Fibroblast of the aortic adventitia (primary cell): ENCODE results near the gene NINJ1. TPM values are rescaled to one million over a fixed set of nuclear protein-coding genes. Genes with fewer than 3 reads are reported as not detected.
A peak's percentile ranks its signal among the peaks of the same experiment; 100 is the strongest.
"Not testable (repeated sequence)": the region's sequence is repeated elsewhere in the genome, so short reads cannot be mapped to it uniquely, and the experiment has no call there.

Source experiments
- DNase-seq: peaks from one replicate; pipeline ENCODE4 v3.0.0-alpha.2; 2010; ENCODE audit warnings: low read depth
- H3K4me3 ChIP-seq: 2 replicates; pipeline ENCODE4 v1.5.1; 2011; ENCODE audit warnings: low read depth, mild to moderate bottlenecking, control low read depth, low read length, moderate library complexity
- total RNA-seq: library from RNA; depleted of rRNA; stranded (reverse); fragments of >200 nt; gene quantifications from 2 replicates; pipeline ENCODE4 v1.2.3, GENCODE V29; 2012; ENCODE audit warnings: low replicate concordance
- TF ChIP-seq, protein P1 (sequence below): IDR thresholded peaks from 2 replicates; pipeline ENCODE4 v1.5.1; 2011; ENCODE audit warnings: mild to moderate bottlenecking, low read length, control low read depth, inconsistent platforms; ENCODE audit not compliant: insufficient read depth

Gene NINJ1
- total RNA-seq, 1 donor = 14.6 TPM

DNA sequence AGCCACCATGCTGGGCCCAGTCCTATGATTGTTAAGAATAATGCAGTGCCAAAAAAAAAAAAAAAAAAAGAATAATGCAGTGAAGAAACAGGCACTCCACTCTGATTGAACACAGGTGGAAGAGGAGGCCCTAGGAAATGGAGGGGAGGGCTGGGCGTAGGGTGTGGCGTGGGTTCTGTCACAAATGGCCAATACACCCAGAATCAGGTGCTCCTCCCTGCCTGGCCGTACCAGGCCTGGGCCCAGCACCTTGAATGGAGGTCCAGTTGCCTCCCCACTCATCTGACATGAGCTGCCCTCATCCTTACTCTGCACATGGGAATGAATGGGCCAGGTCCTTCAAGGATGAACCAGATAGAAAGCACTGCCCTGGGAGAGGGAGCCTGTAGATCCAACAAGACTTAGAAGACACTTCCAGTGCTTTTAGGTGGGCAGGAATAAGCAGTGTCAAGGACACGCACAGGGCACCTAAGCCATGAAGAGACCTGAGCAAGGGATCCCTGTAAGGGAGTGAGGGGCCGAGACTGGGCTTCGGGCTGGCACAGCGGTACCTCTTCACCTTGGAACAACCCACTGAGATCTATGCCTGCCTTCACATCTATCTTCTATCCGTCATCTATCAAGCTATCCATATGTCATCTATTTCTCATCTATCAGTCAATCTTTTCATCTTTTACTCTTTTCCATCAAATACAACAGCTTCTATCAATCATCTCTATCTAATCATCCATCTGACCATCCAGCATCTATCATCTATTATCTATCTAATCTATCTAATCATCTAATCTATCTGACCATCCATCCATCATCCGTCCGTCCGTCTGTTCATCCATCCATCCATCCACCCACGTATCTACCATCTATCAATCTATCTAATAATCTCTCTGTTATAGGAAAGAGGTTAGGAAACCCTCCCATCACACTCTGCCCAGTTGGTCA is 15.9 kb downstream of the NINJ1 start:
- TF ChIP-seq, protein P1, sequence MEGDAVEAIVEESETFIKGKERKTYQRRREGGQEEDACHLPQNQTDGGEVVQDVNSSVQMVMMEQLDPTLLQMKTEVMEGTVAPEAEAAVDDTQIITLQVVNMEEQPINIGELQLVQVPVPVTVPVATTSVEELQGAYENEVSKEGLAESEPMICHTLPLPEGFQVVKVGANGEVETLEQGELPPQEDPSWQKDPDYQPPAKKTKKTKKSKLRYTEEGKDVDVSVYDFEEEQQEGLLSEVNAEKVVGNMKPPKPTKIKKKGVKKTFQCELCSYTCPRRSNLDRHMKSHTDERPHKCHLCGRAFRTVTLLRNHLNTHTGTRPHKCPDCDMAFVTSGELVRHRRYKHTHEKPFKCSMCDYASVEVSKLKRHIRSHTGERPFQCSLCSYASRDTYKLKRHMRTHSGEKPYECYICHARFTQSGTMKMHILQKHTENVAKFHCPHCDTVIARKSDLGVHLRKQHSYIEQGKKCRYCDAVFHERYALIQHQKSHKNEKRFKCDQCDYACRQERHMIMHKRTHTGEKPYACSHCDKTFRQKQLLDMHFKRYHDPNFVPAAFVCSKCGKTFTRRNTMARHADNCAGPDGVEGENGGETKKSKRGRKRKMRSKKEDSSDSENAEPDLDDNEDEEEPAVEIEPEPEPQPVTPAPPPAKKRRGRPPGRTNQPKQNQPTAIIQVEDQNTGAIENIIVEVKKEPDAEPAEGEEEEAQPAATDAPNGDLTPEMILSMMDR = no peak
- no peak for DNase-seq
- no peak overlapping the region for H3K4me3 ChIP-seq

DNA sequence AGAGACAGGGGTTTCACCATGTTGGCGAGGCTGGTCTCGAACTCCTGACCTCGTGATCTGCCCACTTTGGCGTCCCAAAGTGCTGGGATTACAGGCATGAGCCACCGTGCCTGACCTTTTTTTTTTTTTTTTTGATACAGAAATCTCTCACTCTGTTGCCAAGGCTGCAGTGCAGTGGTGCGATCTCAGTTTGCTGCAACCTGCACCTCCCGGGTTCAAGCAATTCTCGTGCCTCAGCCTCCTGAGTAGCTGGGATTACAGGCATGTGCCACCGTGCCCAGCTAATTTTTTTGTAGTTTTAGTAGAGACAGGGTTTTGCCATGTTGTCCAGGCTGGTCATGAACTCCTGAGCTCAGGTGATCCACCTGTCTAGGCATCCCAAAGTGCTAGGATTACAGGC is 16.5 kb downstream of the NINJ1 start:
- not testable (repeated sequence) for H3K4me3 ChIP-seq, DNase-seq

DNA sequence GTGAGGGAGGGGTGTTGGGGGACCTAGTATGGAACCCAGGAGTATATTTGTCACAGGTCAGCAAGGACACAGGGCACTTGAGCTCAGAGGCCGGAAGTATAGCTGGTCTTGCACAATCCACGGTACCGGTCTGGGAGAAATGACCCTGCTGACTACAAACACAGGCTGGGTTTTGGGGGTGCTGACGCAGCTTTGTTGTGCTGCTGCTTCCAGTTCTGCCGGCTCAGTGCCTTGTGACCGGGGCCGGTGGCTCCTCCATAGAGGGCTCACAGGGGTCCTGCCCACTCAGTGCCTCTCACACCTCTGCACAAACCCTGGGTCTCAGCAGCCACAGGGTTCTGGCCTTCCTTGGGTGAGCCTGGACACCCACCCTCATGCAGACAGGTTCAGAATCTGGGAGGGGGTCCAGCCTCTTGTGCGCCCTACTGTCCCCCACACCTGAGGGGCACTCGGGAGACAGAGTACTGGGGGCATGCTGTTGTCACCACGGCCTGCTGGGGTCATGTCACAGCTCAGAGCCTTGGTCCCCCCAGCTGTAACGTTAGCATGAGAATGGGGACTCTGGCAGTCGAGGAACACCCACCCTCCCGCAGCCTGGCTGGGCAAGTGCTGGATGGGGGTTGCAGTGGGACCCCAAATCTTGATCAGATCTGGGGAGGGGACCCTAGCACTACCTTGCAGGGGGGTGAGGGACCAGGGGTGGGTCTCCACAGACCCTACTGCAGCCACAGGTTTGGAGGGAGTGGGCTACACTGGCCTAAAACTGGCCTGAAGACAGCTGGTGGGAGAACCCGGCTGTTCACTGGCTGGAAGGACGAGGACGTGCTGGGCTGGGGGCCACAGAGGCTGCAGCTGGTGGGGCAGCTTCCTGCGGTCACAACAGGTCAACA is 17.7 kb downstream of the NINJ1 start:
- H3K4me3 ChIP-seq = no peak overlapping the region
- DNase-seq = peak; percentile 55
- TF ChIP-seq, protein P1 = no peak

DNA sequence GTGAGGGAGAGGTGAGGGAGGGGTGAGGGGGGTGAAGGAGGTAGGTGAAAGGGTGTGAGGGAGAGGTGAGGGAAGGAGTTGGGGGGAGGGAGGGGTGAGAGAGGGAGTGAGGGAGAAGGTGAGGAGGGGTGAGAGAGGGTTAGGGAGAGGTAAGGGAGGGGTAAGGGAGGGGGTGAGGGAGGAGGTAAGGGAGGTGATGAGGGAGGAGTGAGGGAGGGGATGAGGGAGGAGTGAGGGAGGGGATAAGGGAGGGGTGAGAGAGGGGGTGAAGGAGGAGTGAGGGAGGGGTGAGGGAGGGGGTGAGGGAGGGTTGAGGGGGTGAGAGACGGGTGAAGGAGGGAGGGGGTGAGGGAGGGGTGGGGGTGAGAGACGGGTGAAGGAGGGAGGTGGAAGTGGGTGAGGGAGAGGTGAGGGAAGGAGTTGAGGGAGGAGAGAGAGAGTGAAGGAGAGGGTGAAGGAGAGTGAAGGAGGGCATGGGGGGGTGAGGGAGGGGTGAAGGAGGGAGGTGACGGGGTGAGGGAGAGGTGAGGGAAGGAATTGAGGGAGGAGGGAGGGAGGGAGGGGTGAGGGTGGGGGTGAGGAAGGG is 18.5 kb downstream of the NINJ1 start:
- no peak for DNase-seq
- no peak overlapping the region for H3K4me3 ChIP-seq
- TF ChIP-seq, protein P1 = no peak

DNA sequence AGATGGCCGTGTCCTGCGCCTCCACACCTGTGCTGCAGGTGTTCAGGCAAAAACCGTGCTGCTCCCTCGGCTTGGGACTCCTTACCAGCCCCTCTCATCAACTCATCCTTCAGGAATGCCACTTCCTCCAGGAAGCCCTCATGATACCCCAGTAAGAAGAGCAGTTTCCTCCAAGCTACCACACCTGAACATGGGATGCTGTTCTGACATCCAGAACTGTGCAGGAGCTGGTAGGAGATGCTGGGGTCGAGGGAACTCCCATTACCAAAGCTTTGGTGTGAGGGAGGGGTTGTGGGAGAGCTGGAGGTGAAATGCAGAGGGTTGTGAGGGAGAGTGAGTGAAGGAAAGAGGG is 19.1 kb downstream of the NINJ1 start:
- no peak for DNase-seq
- H3K4me3 ChIP-seq = no peak overlapping the region
- TF ChIP-seq, protein P1 = no peak

DNA sequence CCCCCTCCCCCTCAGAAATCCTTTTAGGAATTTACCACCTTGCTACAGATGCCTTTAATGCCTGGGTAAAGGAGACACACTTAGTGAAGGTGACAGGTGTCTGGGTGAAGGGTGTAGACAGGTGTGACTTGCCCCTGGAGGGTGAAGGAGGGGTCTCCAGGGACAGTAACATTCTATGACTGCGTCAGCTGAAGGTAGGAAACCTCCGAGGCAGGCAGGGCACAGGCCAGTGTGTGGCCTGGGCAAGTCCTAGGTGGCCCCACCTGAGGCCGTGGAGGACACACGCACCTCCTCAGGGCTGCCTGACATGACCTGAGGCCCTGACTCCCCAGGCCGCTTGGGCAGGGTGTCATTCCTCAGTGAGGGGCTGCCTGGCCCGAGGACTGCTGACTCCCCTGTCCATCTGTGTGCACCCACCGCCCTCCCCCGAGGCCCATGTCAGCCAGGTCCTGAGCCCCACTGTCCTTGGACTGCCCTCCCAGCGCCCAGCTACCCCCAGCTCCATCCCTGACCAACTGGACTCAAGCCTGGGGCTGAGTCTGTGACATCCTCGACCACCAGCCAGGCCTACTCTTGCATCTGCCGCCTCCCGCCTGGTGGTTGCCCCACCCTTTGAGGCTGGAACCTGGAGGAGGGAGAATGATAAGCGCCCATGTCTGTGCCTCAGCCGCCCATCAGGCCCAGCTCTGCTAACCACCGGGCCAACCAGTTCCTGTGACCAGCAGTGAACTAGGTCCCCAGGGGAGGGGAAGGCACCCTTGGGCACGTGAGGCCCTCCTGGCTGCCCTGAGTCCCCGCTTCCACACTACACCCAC is 19.7 kb downstream of the NINJ1 start:
- no peak overlapping the region for H3K4me3 ChIP-seq
- TF ChIP-seq, protein P1 = no peak
- no peak for DNase-seq
